Measurements from ENCODE around the gene SMC6. TPM values are rescaled to one million over a fixed set of nuclear protein-coding genes. Genes with fewer than 3 reads are reported as not detected.

The SMC6 gene
- total RNA-seq, 2 donors from 2014 or later: 9.9 to 11.9 TPM

DNA sequence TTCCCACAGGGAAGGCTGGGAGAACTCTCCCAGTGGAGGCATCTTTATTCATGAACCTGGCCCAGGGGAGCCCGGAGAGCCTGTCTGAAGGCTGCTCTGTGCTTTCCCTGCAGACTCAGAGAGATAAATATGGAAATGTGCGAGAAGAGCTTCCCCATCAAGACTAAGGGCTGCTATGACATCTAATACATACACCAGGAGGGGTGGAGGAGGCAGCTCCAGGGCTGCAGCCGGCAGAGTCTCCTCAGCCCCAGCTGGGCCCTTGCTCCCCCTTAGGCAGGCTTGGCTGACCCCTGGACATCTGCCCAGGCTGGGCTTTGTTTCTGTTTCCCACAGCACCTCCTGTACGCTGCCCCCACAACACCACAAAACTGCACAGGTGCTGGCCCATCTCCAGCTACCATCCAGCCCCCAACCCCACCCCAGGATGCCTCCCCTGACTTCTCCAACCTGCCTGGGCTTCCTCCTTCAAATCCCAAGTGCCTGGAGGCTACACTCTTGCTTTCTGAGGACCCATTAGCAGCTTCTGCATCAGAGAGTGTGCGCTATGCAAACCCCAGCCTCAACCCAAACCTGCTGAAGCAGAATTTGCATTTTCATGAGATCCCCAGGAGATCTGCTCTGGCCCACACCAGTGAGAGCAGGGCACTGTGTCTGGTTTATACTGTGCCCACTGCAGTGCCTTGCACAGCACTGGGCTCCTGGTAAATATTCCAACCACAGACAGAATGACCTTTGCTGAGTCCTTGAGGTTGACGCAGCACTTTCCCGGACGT, 116.3 kb downstream of the SMC6 start:
- no peak overlapping the region for H3K4me3 ChIP-seq
- 67 to 69% methylated on average over 8 of the region's 8 CpGs for WGBS, 2 donors
- no peaks in the 10 kb centered on the region for H3K27me3 ChIP-seq
- ATAC-seq: no peak
- DNase-seq: no peak
- no peaks in the 10 kb centered on the region for H3K4me1 ChIP-seq
- H3K36me3 ChIP-seq (replicated peaks in 1 of 2; ENCODE audit: insufficient read depth in 1 of 2, low read depth in 2 of 2): no peaks in the 10 kb centered on the region
- intact Hi-C loops (cut with DNase I): no loop called here
- no peak for TF ChIP-seq POLR2A (IDR thresholded peaks at IDR 0.05)
- TF ChIP-seq, protein P1, sequence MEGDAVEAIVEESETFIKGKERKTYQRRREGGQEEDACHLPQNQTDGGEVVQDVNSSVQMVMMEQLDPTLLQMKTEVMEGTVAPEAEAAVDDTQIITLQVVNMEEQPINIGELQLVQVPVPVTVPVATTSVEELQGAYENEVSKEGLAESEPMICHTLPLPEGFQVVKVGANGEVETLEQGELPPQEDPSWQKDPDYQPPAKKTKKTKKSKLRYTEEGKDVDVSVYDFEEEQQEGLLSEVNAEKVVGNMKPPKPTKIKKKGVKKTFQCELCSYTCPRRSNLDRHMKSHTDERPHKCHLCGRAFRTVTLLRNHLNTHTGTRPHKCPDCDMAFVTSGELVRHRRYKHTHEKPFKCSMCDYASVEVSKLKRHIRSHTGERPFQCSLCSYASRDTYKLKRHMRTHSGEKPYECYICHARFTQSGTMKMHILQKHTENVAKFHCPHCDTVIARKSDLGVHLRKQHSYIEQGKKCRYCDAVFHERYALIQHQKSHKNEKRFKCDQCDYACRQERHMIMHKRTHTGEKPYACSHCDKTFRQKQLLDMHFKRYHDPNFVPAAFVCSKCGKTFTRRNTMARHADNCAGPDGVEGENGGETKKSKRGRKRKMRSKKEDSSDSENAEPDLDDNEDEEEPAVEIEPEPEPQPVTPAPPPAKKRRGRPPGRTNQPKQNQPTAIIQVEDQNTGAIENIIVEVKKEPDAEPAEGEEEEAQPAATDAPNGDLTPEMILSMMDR (IDR thresholded peaks at IDR 0.05): no peak
- H3K9me3 ChIP-seq: no peaks in the 10 kb centered on the region
- H3K27ac ChIP-seq: no peak overlapping the region

GRCh38 chr2:17636257-17636656, 117.4 kb downstream of the SMC6 start:
- Histone ChIP-seq H3K4me3 (no peak overlapping the region), H3K27me3 (no peaks in the 10 kb centered on the region), H3K4me1 (no peaks in the 10 kb centered on the region), H3K36me3 (replicated peaks in 1 of 2; ENCODE audit: insufficient read depth in 1 of 2, low read depth in 2 of 2) (no peaks in the 10 kb centered on the region), H3K9me3 (no peaks in the 10 kb centered on the region), H3K27ac (no peak overlapping the region)
- intact Hi-C loops (cut with DNase I): no loop called here
- ATAC-seq (no peak), DNase-seq (no peak)
- TF ChIP-seq, protein P1 (IDR thresholded peaks at IDR 0.05): no peak
- no peak for TF ChIP-seq POLR2A (IDR thresholded peaks at IDR 0.05)
- WGBS, 2 donors: 69 to 77% methylated on average over 3 of the region's 3 CpGs

DNA sequence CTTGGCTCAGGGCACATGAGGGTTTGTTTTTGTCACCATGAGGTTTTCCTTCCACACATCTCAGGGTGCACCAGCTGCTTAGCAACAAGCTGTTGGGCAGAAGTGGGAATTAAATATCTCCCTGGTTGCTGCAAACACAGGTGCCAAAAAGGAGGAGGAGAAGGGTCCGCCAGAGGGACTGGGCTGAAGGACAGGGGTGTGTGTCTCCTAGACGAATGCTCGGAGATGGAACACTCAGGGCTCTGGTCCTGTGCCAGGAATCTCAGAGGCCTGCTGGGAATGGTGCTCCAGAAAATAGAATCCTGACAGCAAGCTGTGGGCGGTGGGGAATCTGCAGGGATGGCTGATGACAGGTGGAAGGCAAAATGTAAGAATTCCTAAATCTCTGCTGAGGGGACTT, 118.6 kb downstream of the SMC6 start:
- no peaks in the 10 kb centered on the region for H3K36me3 ChIP-seq (replicated peaks in 1 of 2; ENCODE audit: insufficient read depth in 1 of 2, low read depth in 2 of 2)
- intact Hi-C loops (cut with DNase I): no loop called here
- TF ChIP-seq, protein P1 (IDR thresholded peaks at IDR 0.05): no peak
- no peak for TF ChIP-seq POLR2A (IDR thresholded peaks at IDR 0.05)
- DNase-seq: no peak
- no peaks in the 10 kb centered on the region for H3K27me3 ChIP-seq
- WGBS, 2 donors: 56 to 83% methylated on average over 4 of the region's 4 CpGs
- no peak for ATAC-seq
- no peaks in the 10 kb centered on the region for H3K4me1 ChIP-seq
- H3K27ac ChIP-seq: no peak overlapping the region
- no peaks in the 10 kb centered on the region for H3K9me3 ChIP-seq
- H3K4me3 ChIP-seq: no peak overlapping the region

DNA sequence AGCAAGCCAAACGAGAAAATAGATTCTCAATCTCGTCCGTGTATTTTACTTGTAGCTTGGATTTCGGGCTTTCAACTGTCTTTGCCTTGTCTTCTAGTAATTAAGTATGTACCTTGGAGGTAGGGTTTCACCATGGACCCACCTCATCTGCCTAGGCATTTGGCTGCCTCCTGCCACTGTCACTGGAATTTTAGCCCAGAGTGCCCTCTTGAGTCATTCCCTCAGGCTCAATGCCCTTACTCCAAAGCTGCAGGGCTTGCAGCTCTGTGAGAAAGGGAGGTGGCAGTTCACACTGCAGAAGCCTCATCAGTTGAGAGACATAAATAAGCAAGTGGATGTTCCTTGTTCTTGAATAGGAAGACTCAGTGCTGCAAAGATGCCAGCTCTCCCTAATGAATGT, 123.5 kb downstream of the SMC6 start:
- DNase-seq (no peak), ATAC-seq (no peak)
- no peak for TF ChIP-seq POLR2A (IDR thresholded peaks at IDR 0.05)
- TF ChIP-seq, protein P1 (IDR thresholded peaks at IDR 0.05): no peak
- Histone ChIP-seq H3K9me3 (peaks cover 0 to 5% (median 0%) of the 10 kb centered on the region in 3 donors), H3K4me3 (no peak overlapping the region), H3K27ac (no peak overlapping the region), H3K27me3 (no peaks in the 10 kb centered on the region), H3K36me3 (replicated peaks in 1 of 2; ENCODE audit: insufficient read depth in 1 of 2, low read depth in 2 of 2) (no peaks in the 10 kb centered on the region), H3K4me1 (no peaks in the 10 kb centered on the region)
- WGBS, 2 donors: 87 to 94% methylated on average over 4 of the region's 4 CpGs
- intact Hi-C loops (cut with DNase I): no loop called here
